Epithelial cell of proximal tubule (primary cell): ENCODE measurements around the gene CACNA2D2. TPM values are rescaled to one million over a fixed set of nuclear protein-coding genes. Genes with fewer than 3 reads are reported as not detected.

Source experiments
- DNase-seq: peaks from one replicate; pipeline ENCODE4 v3.0.0-alpha.2; 2011; ENCODE audit warnings: low read depth
- H3K4me3 ChIP-seq: 2 replicates; pipeline ENCODE4 v1.5.1; 2011; ENCODE audit warnings: low read depth, mild to moderate bottlenecking, low read length
- CTCF ChIP-seq: conservative IDR thresholded peaks from 2 replicates; pipeline ENCODE4 v1.5.1; 2012; ENCODE audit warnings: low read depth, mild to moderate bottlenecking, low read length
- total RNA-seq: library from RNA; depleted of rRNA; stranded (reverse); fragments of >200 nt; gene quantifications from 2 replicates; pipeline ENCODE4 v1.2.3, GENCODE V29; 2015

Gene CACNA2D2
- total RNA-seq, 1 donor from 2014 or later = not detected

GRCh38 chr3:50324351-50325112 lies 178.9 kb downstream of the CACNA2D2 start:
- TF ChIP-seq CTCF = peak; percentile 90
- DNase-seq = no peak
- no peak overlapping the region for H3K4me3 ChIP-seq

- DNase-seq = no peak
- no peak overlapping the region for H3K4me3 ChIP-seq
- TF ChIP-seq CTCF = no peak
These were observed 179.7 kb downstream of the CACNA2D2 start for GRCh38 chr3:50323614-50324199.

GRCh38 chr3:50323092-50323600 lies 180.3 kb downstream of the CACNA2D2 start:
- H3K4me3 ChIP-seq = no peak overlapping the region
- no peak for TF ChIP-seq CTCF
- DNase-seq = no peak

GRCh38 chr3:50322386-50323091 lies 180.9 kb downstream of the CACNA2D2 start, which contains the start of gene HYAL2:
TSS of gene HYAL2 (minus strand) at chr3:50322745. CDS start at chr3:50320489, 2,256 bp downstream.
- peak within 1 kb of the TSS; percentile 89 for H3K4me3 ChIP-seq
- DNase-seq = no peak
- no peak for TF ChIP-seq CTCF

GRCh38 chr3:50322115-50322385 lies 181.4 kb downstream of the CACNA2D2 start:
- no peak for DNase-seq
- no peak for TF ChIP-seq CTCF
- H3K4me3 ChIP-seq = peak overlapping the region; percentile 89

GRCh38 chr3:50321336-50322114 lies 181.9 kb downstream of the CACNA2D2 start:
- TF ChIP-seq CTCF = peak; percentile 57
- DNase-seq = no peak
- H3K4me3 ChIP-seq = peak overlapping the region; percentile 89
